OCI-M1 (cell line): ENCODE measurements around the gene IFT172.

Experiments used
- DNase-seq: peaks from one replicate; lab custom pipeline; 2025; lab: John Stamatoyannopoulos, UW

IFT172 gene

DNA sequence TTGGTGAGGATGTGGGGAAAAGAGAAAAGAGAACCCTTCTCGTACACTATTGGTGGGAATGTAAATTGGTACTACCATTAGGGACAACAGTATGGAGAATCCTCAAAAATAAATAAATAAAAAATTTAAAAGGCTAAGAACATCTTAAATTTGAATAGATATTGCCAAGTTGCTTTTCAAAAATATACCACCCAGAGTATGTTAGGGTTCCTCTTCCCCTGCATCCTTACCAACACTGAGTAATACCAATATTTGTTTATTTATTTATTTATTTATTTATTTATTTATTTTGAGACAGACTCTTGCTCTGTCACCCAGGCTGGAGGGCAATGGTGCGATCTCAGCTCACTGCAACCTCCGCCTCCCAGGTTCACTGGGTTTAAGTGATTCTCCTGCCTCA is 66.6 kb downstream of the IFT172 start:
- DNase-seq: no peak

DNA sequence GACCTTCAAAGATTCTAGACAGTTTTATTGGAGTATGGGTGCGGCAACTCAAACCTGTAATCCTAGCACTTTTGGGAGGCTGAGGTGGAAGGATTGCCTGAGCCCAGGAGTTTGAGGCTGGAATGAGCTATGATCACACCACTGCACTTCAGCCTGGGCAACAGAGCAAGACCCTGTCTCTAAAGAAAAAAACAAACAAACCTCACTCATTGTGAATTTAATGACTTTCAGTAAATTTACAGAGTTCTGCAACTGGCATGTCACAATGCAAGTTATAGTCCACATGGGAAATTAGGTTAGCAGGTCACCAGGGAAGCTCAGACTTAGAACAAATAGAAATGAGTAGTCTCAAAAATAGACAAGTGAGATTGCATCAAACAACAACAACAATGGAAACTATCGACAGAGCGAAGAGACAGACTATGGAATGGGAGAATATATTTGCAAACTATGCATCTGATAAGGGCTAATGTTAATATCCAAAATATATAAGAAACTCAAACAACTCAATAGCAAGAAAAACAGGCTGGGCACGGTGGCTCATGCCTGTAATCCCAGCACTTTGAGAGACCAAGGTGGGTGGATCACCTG is 67.8 kb downstream of the IFT172 start:
- no peak for DNase-seq

DNA sequence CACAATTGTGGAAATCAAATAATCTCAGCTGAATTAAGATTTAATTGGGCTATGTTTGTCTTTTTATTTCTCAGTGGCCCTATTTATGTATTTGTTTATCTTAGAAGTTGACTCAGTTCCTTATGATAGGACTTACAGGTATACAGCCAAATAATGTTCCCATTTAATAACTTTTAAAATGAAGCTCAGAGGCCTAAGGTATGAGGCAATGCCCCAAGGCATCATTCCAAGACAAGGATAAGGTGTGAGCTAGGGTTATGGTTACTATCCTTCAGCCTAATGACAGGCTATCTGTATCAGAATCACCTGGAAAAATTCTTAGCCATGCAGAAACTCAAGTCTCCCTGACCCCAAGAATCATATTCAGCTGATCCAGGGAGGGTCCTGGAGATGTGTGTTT is 68.5 kb downstream of the IFT172 start:
- DNase-seq: no peak

DNA sequence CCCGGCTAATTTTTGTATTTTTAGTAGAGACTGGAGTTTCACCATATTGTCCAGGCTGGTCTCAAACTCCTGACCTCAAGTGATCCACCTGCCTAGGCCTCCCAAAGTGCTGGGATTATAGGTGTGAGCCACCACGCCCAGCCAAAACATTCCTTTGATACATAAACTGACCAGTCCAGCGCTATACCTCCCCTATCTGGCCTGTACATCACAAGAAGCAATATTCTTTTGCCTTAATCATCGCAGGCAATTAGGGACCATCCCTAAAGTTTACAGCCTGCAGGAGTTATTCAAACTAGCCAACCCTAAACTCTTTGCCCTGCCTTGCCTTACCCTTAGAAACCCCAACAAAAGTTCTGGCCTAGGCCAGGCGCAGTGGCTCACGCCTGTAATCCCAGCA is 73.4 kb downstream of the IFT172 start:
- no peak for DNase-seq

DNA sequence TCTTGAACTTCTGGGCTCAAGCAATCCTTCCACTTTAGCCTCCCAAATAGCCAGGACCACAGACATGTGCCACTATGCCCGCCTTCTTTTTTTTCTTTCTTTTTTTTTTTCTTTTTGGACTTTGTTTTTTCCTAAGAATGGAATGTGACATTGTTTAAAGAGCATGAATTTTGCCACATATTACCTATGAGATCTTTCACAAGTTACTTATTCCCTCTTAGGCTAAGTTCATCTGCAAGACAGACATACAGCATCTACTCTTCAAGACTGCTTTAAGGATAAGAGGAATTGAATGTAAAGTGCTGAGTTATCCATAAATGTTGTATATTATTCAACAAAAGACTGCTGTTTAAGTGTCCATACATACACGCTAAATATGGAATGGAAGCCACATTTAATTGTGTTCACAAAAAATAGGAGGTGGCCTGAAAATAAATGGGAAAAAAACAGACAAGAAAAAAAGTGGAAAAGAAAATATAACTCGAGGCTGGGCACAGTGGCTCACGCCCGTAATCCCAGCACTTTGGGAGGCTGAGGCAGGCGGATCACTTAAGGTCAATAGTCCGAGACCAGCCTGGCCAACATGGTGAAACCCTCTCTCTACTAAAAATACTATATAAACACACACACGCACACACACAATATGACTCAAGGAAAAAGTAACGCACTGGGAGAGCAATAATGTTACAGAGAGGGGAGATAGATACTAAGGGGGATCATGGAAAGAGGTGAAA is 77.0 kb downstream of the IFT172 start:
- no peak for DNase-seq

DNA sequence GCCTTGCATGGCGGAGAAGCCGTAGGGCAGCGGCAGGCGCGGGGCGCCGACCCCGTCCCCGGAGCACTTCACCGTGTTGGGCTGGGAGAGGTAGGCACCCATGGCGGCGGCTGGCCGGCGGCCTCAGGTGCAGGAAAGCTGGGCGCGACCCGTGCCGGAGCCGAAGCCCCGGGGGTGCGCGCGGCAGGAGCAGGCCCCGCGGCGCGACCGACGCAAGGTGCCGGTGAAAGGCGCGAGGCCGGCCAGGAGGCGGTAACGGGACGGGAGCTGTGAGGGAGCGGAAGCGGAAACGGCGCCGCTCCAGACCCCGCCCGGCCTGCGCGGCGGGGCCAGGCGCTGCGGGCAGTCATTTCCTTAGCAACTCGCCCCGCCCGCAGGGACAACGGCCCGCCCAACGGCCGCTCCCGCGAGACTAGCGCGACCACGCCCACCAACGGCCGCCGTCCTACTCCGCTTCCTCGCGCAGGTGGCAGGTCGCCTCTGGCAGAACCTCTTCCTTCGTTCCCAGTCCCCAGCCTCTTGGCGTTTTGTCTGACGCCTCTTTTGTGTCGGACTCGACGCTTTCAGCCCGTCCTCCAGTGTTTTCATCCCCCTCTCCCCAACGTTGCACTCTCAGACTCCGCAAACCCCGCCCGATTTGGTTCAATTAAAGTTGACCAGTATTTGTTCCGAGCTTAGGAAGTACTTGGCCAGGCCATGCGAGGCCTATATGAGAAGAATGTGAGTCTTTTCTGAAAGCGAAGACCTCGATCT is 80.0 kb downstream of the IFT172 start, which contains the start of gene PPM1G:
Gene PPM1G (minus strand): TSS at position 271 of the 753 bp plus-strand sequence. CDS start 169 bp downstream, at position 102.
- DNase-seq: peak; percentile 98

DNA sequence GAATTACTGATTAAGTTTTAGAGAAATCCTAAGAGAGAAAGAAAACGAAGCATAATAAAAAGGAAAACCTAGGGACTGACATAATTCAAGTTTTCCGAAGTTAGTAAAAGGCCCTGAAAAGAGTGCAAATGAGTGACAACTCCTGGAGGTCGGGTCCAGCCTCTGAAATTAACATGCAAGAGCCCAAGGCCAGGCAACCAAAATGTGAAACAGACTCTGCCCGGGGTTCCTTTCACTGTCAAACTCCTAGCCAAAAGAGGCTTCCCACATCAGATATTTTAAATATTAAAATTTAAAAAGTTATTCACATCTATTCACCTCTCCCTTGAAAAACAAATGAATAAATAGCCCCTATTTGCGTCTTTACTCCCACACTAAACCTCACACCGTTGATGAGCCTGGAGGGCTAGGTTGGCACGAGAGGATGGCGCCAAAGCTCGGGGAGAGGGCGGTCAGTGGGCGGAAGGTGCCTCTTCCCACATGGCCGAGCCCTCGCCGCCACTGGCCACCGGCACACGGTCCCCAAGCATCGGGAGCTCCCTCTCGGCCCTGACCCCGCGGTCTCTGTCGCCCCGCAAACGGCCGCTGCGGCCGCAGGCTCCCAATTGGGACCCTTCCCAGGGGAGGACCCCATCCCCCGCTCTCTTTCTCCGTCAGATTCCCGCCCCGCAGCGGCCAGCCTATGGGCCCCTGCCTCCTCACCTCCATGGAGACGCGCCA is 80.8 kb downstream of the IFT172 start:
- peak; percentile 55 for DNase-seq

DNA sequence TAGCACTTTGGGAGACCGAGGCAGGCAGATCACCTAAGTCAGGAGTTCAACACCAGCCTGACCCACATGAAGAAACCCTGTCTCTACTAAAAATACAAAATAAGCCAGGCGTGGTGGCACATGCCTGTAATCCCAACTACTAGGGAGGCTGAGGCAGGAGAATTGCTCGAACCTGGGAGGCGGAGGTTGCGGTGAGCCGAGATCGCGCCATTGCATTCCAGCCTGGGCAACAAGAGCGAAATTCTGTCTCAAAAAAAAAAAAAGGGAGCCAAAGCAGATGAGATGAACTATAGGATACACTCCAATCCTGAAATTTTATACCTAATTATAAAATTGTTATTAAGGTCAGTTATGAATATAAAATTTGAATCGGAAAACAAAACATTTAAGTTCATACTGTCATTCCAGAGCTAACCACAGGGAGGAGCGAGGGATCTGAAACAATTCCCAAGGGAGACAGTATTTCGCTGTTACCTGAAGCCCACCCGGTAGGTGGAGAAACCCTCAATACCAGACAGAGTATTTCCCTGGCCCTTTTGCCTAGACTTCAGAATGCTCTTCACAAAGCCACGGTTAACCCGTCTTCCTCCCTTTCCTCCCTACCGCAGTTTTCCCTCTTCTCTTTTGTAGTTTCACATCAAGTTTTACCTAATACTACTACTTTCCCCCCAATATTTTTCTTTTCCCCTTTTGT is 81.6 kb downstream of the IFT172 start:
- peak; percentile 67 for DNase-seq

DNA sequence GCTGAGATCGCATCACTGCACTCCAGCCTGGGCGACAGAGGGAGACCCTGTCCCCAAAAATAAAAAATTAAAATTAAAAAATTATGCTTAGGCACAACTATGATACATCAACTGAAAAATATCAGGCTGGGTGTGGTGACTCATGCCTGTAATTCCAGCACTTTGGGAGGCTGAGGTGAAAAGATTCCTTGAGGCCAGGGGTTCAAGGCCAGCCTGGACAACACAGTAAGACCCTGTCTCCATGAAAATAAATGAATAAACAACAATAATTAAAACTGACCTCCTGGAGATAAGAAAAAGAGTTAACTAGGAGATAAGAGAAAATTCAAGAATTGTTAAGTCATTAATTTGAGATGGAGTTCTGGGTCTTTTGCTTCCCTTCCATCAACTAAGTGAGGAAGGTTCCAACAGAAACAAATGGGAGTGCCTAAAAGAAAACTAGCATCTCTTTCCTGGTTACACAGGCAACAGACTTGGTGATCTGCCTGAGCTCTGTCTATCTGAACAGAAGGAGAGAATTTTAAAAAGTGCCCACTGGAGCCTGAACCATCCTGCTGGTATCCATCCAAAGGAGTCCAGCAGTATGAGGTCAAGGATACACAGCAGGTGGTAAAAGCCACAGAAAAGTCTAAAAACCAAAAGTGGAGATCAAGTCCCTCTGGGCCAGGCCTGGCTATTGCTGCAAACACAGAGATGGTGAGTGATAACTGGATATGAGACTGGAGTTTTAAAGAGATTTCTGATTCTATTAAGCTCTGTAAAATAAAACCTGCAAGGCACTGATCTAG is 89.0 kb downstream of the IFT172 start:
- DNase-seq: no peak

DNA sequence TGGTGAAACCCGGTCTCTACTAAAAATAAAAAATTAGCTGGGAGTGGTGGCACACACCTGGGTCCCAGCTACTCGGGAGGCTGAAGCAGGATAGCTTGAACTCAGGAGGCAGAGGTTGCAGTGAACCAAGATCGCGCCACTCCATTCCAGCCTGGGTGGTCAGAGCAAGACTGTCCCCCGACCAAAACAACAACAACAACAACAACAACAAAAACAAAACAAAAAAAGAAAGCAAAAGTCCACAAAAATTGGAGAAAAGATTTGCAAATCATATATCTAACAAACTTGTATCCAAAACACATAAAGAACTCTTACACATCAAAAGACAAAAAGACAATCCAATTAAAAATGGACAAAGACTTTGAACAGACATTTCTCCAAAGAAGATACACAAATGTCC is 90.6 kb downstream of the IFT172 start:
- DNase-seq: no peak
